Activated CD4-positive, alpha-beta T cell treated with anti-CD3 and anti-CD28 coated beads for 24 hours (primary cell): Measurements from ENCODE around the gene PDLIM5.
"Not testable (repeated sequence)": the region's sequence is repeated elsewhere in the genome, so short reads cannot be mapped to it uniquely, and the experiment has no call there.

Source experiments
- DNase-seq, 2 donors: peaks; one replicate each; pipeline ENCODE4 v3.0.0-alpha.2; 2020; ENCODE audit warnings: low read depth in 2 of 2

The PDLIM5 gene

GRCh38 chr4:94650134-94650495, 198.4 kb downstream of the PDLIM5 start:
- DNase-seq = no peak

DNA sequence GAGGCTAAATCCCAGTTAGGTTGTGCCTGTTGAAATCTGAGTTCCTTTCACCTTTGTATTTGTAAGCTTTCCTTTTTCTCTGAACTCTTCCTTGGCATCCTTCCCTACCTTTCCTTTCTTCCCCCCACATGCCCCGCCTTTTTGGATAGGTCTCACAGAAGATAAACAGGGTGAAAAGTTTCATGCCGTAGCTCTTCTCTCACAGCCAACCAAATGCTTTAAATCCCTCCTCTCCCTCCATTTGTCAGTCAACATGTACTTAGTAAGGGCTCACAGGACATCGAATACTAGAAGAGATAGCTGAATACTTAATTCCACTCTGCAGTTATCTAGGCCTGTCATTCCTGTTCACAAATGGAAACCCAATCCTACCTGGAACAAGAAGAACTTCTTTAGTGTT, 198.9 kb downstream of the PDLIM5 start:
- no peak for DNase-seq

- DNase-seq = no peak
Observed at GRCh38 chr4:94653095-94653649, 201.4 kb downstream of the PDLIM5 start.

DNA sequence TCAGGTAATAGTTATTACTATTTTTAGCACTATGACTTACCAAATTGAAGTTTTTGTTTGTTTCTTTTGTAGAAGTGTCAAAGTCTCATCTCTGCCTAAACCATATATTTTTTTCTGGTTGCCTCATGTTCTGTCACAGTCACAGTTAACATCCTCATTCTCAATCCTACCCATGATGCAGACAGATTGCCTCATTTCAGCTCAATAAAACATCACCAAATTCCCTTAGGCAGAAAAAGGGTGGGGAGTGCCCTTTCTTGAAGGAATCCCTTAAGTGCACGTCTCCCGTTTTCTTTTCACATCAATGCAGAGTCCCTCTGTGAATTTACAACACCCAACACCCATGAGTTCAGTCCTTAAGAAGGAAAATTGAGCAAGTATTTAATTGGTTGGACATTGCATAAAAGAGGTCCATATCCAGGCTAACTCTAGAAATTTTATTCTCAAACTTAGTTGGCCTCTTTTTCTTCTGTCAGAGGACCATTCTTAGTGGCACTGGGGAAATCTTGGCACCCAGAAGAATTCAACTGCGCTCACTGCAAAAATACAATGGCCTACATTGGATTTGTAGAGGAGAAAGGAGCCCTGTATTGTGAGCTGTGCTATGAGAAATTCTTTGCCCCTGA, 202.4 kb downstream of the PDLIM5 start:
- no peak for DNase-seq

GRCh38 chr4:94654714-94655113, 203.0 kb downstream of the PDLIM5 start:
- no peak for DNase-seq

GRCh38 chr4:94660614-94661013, 208.9 kb downstream of the PDLIM5 start:
- no peak for DNase-seq

- DNase-seq = not testable (repeated sequence)
Observed at GRCh38 chr4:94665021-94665420, 213.3 kb downstream of the PDLIM5 start.

GRCh38 chr4:94665500-94666404, 214.0 kb downstream of the PDLIM5 start:
- DNase-seq = no peak

DNA sequence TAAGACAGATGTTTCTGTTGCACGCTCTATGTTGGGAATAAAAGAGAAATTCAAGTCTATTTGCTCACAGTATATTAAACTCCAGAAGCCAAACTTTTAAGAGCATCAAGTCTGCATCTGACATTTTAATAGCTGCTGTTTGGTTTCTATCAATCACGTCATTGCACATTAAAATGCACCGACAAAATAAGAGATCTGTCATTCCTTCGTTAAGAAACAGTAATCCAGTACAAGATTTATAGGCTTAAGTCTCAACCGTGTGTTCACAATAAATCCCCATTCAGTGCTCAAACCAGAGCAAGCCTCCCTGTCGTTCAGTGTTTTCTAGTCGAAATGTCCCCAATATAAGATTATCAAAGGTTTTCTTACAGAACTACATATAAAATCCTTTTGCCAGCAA, 217.0 kb downstream of the PDLIM5 start:
- no peak for DNase-seq

DNA sequence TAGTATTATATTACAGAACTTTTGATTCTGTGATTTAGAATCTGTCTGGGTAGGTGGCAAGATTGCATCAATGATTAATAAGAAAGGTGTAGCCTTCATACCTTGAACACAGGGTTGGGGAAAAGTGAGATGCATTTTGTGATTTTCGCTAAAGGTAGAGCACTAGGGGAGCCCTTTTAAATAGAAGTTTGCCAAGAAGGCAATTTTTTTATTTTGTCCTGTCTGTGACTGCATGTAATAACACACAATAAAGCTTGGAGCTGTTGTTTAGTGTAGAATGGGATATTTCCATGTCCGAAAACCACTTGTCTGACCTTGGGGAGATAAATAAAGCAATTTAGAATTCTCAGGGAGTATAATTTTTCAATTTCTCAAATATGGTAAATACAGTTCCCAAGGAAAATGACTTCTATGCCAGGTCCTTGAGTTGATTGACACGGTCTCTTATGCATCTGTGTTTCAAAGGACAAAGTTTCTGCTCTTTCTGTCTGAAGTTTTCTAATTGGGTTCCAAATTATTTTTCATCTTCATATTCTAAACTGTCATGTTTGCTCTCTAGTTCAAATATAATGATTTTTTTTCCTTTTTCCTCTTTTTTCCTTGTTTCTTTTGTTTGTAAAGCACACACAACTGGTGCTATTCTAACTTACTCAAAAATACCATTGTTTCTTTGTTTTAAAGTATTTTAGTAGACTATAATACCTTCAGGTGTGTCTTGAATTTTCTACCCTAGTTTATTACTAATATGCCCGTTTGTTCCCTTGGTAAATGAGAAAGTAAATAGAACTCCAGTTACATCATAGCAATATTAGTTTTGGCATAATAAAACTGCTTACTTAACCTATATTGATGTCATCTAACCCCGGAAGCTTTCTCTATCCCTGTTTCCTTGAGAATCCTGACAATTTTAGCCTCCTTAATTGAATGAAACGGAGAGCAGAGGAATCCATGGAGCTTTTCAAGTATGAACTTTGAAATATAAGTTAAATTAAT, 218.2 kb downstream of the PDLIM5 start:
- no peak for DNase-seq

- no peak for DNase-seq
Observed at GRCh38 chr4:94671113-94671512, 219.4 kb downstream of the PDLIM5 start.

- DNase-seq = no peak
Observed at GRCh38 chr4:94673961-94674360, 222.2 kb downstream of the PDLIM5 start.

DNA sequence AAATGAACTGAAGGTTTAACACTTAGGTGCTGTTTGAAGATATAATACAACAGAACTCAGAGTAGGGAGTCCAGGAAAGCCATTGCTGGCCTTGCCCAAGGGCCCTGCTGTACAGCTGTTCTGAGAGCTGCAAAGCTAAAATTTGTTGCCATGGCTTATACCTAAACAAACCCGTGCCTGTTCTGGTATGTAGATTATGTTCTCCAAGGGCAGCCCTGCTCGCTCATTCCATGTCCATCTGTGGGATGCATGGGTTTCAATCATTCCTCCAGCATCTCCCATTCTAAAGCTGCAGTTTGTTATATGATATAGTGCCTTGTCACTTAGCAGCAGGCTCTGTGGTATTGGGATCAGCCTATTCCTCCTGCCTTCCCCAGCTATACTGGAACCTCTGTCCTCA, 225.2 kb downstream of the PDLIM5 start:
- DNase-seq = no peak

- DNase-seq = no peak
Observed at GRCh38 chr4:94678896-94679295, 227.2 kb downstream of the PDLIM5 start.

DNA sequence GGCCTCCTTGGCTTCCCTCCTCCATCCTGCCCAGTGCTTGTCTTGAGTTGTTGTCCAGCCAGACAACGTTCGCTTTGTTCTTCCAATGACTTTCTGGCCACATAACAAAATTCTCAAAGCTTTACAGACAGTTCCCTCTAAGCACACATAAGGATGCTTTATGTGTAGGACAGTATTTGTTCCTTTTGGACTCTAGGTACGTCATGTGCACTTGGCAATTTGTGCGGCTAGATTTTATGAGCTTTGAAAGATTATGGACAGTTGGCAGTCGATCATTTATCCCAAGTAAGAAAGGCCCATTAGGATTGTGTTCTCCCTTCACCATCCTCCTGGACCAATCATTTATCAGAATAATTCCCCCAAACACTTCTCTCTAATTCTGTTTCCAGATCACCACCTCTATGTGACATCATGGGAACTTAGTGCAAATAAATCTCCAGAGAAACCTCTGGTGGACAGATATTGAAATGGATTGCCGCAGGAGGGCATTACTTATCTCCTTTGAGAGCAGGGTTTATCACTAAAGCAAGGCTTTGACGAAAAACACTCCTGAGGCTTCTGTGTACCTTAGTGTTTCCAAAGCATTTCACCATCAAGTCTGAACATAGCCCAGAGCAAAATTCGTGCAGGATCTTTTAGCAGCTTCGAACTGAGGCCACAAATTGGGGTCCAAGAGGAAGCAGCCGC, 228.6 kb downstream of the PDLIM5 start:
- no peak for DNase-seq

DNA sequence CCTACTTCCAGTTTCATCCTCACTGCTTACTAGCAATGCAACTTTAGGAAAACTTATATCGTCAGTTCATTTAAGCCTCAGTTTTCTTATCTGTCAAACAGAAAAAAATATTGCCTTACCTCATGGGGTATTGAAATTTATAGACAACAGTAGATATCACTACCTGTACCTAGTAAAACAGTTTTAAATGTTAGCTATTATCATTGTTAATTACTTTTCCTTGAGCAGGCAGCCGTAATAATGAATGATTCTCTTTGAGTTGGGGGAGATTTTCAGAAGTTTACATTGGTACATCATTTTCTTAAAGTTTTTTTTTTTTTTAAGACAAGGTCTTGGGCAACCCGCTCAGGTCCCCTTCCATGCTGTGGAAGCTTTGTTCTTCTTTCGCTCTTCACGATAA, 234.3 kb downstream of the PDLIM5 start:
- no peak for DNase-seq

- no peak for DNase-seq
Observed at GRCh38 chr4:94689155-94689860, 237.6 kb downstream of the PDLIM5 start.

GRCh38 chr4:94690851-94691254, 239.1 kb downstream of the PDLIM5 start:
- DNase-seq = no peak

DNA sequence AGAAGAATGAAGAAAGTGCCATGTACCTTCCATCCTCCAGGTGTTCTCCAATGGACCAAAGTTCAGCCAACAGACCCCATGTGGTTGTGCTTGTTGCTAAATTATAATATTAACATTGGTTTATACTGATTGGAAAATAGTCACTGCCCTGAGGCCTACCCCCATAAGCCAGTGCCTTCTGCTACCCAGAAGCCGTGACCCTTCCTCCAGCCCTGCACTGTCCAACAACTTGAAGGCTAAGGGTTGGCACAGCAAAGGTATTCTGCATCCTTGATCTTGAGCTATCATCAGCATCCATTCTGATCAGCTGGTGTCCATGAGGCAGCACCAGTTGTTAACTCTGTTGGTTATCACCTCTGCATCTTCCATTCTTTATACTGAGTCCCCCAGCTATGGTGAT, 239.8 kb downstream of the PDLIM5 start:
- DNase-seq = no peak

- no peak for DNase-seq
Observed at GRCh38 chr4:94695384-94695783, 243.6 kb downstream of the PDLIM5 start.

DNA sequence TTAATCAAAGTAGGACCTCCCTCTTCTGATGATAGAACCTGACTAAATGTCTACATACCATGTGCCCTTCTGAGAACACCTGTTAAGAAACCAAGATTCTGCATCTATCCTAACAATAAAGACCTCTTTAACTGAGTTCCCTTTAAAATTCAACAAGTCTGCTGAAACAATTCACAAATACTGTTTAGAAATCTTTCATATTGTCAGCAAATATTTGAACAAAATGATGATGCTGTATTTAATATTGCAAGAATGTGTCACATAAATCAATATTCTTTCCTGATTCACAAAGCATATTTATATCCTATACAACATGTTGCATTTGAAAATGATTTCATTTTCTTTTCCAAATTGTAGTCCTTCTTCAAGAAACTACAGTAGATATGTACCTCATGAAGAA, 246.4 kb downstream of the PDLIM5 start:
- no peak for DNase-seq
